Measurements from ENCODE around the gene TNS3. TPM values are rescaled to one million over a fixed set of nuclear protein-coding genes. Genes with fewer than 3 reads are reported as not detected.

The TNS3 gene
- total RNA-seq, 1 experiment from 2014 or later: 9.5 TPM

GRCh38 chr7:47393406-47393805, 188.5 kb downstream of the TNS3 start:
- H3K9ac ChIP-seq (ENCODE audit: extremely low read depth, insufficient read length, low read length): no peak overlapping the region
- no peak overlapping the region for H3K14ac ChIP-seq (ENCODE audit: insufficient read depth, low read length)
- H2AFZ ChIP-seq (ENCODE audit: low read length): no peak overlapping the region
- no peak for TF ChIP-seq CTCF (conservative IDR thresholded peaks at IDR 0.05)
- no peak overlapping the region for H3K56ac ChIP-seq (ENCODE audit: insufficient read length, low read depth, low read length)
- H2BK120ac ChIP-seq (ENCODE audit: low read depth, low read length, poor library complexity, severe bottlenecking): no peak overlapping the region
- H2BK12ac ChIP-seq (ENCODE audit: insufficient read length, low read depth, low read length): no peak overlapping the region
- H3K27ac Mint-ChIP-seq: no peak overlapping the region
- no peak overlapping the region for H4K5ac ChIP-seq (ENCODE audit: insufficient read length, low read depth, low read length)
- H3K23me2 ChIP-seq (ENCODE audit: insufficient read length, low read depth, low read length, poor library complexity, severe bottlenecking): no peaks in the 10 kb centered on the region
- H3K4ac ChIP-seq (ENCODE audit: low read depth, low read length): no peak overlapping the region
- no peaks in the 10 kb centered on the region for H3K9me3 Mint-ChIP-seq
- no peak overlapping the region for H2BK5ac ChIP-seq (ENCODE audit: insufficient read length, low read length)
- H3K23ac ChIP-seq (ENCODE audit: insufficient read length, low read depth, low read length): no peak overlapping the region
- H3K27ac ChIP-seq (ENCODE audit: insufficient read length, low read depth, low read length): no peak overlapping the region
- H3K9me3 ChIP-seq (ENCODE audit: control insufficient read depth, low read depth, low read length): no peaks in the 10 kb centered on the region
- no peaks in the 10 kb centered on the region for H3K4me1 Mint-ChIP-seq
- no peaks in the 10 kb centered on the region for H3K27me3 Mint-ChIP-seq (ENCODE audit: low read depth)
- H3T11ph ChIP-seq (ENCODE audit: low read length): no peak overlapping the region
- no peaks in the 10 kb centered on the region for H3K79me1 ChIP-seq (ENCODE audit: insufficient read depth, low read depth, low read length, poor library complexity, severe bottlenecking)
- no peak overlapping the region for H2BK15ac ChIP-seq (ENCODE audit: low read depth, low read length)
- H4K91ac ChIP-seq (ENCODE audit: insufficient read length, low read depth, low read length): no peak overlapping the region
- no peak overlapping the region for H2BK20ac ChIP-seq (ENCODE audit: low read depth, low read length, poor library complexity, severe bottlenecking)
- no peak for DNase-seq
- no peak overlapping the region for H4K8ac ChIP-seq (replicated peaks; ENCODE audit: insufficient read length, low read depth, low read length)
- H3K4me1 ChIP-seq (ENCODE audit: insufficient read depth, low read length): no peaks in the 10 kb centered on the region
- H3K4me3 Mint-ChIP-seq: no peak overlapping the region
- no peak overlapping the region for H3K4me2 ChIP-seq (ENCODE audit: insufficient read depth, insufficient read length, low read length)
- no CpG with 5 or more reads among the region's 7 CpGs for WGBS (ENCODE audit: extremely low coverage, insufficient read length, low lambda C conversion rate)
- H2AK5ac ChIP-seq (ENCODE audit: insufficient read length, low read length): no peak overlapping the region
- H4K20me1 ChIP-seq (ENCODE audit: control insufficient read depth, insufficient read depth, insufficient read length): no peaks in the 10 kb centered on the region
- H3K27me3 ChIP-seq (ENCODE audit: insufficient read depth, low read length): no peaks in the 10 kb centered on the region
- peaks cover 4 to 14% (median 8%) of the 10 kb centered on the region in 3 experiments; a peak in 5 of 7 replicates for H3K36me3 Mint-ChIP-seq (ENCODE audit: insufficient read depth in 1 of 3, low read depth in 3 of 3)
- no peaks in the 10 kb centered on the region for H3K79me2 ChIP-seq (ENCODE audit: insufficient read depth, low read length)
- H3K18ac ChIP-seq (ENCODE audit: insufficient read length, low read depth, low read length): no peak overlapping the region
